Colonic mucosa (tissue), 4 donors: ENCODE data around the gene FAM163A. TPM values are rescaled to one million over a fixed set of nuclear protein-coding genes. Genes with fewer than 3 reads are reported as not detected.

ENCODE experiments used
- DNase-seq: peaks from one replicate; pipeline ENCODE4 v3.0.0-alpha.2; 2020
- H3K27ac ChIP-seq: fragments of 200-600 bp; one replicate; pipeline ENCODE4 v1.8.0; 2021
- H3K27me3 ChIP-seq: fragments of 200-600 bp; one replicate; pipeline ENCODE4 v1.8.0; 2021
- H3K36me3 ChIP-seq: fragments of 200-600 bp; one replicate; pipeline ENCODE4 v1.8.0; 2021
- H3K4me1 ChIP-seq: fragments of 200-600 bp; one replicate; pipeline ENCODE4 v1.8.0; 2021; ENCODE audit warnings: mild to moderate bottlenecking
- H3K4me3 ChIP-seq: fragments of 200-600 bp; one replicate; pipeline ENCODE4 v1.8.0; 2021
- H3K9ac ChIP-seq, 2 donors: one replicate each; pipeline ENCODE4 v1.7.0; 2013; ENCODE audit warnings: control low read depth in 2 of 2, low read depth in 2 of 2, low read length in 2 of 2
- H3K9me3 ChIP-seq: fragments of 200-600 bp; one replicate; pipeline ENCODE4 v1.8.0; 2021
- CTCF ChIP-seq: fragments of 200-600 bp; IDR thresholded peaks from one replicate; pipeline ENCODE4 v1.8.0; 2022; ENCODE audit warnings: antibody characterized with exemption, mild to moderate bottlenecking
- intact Hi-C: fragments of 100-400 bp; cut with DNase I; formaldehyde crosslinking; loops from one replicate; pipeline ENCODE4 v1.14.1; 2022
- total RNA-seq, 2 donors: library from RNA; stranded (reverse); fragmentation: NEBNext Ultra II Directional in 1 of 2; extraction: Animal tissue kit (Norgen Biotek cat#: 25700) in 1 of 2; gene quantifications; one replicate each; pipeline ENCODE4 v1.2.1, GENCODE V29; 2021
- donor health status: healthy.
- donor health status: DM: no; HTN: no; CAD: no.
- donor health status: DM: no; HTN: no; CAD: no.

FAM163A gene
- total RNA-seq, 2 donors from 2014 or later = 0.10 to 0.56 TPM

- intact Hi-C loops = no loop called here
- H3K9me3 ChIP-seq = no peaks in the 10 kb centered on the region
- TF ChIP-seq CTCF = no peak
- DNase-seq = no peak
- no peaks in the 10 kb centered on the region for H3K27me3 ChIP-seq
- H3K27ac ChIP-seq = no peak overlapping the region
- no peaks in the 10 kb centered on the region for H3K4me1 ChIP-seq
- no peak overlapping the region for H3K4me3 ChIP-seq
- no peaks in the 10 kb centered on the region for H3K36me3 ChIP-seq
- no peak overlapping the region for H3K9ac ChIP-seq
Observed at GRCh38 chr1:179810367-179810715, 67.2 kb downstream of the FAM163A start.

- Histone ChIP-seq H3K9me3 (no peaks in the 10 kb centered on the region), H3K27ac (no peak overlapping the region), H3K4me1 (no peaks in the 10 kb centered on the region), H3K4me3 (no peak overlapping the region), H3K27me3 (no peaks in the 10 kb centered on the region), H3K36me3 (no peaks in the 10 kb centered on the region), H3K9ac (no peak overlapping the region)
- intact Hi-C loops = no loop called here
- DNase-seq = no peak
- no peak for TF ChIP-seq CTCF
Observed at GRCh38 chr1:179812501-179813292, 69.6 kb downstream of the FAM163A start.

GRCh38 chr1:179813626-179814545 is 70.8 kb downstream of the FAM163A start:
- no peaks in the 10 kb centered on the region for H3K9me3 ChIP-seq
- H3K4me3 ChIP-seq = peak overlapping the region; percentile 12
- H3K36me3 ChIP-seq = no peaks in the 10 kb centered on the region
- no peaks in the 10 kb centered on the region for H3K4me1 ChIP-seq
- intact Hi-C loops = no loop called here
- no peaks in the 10 kb centered on the region for H3K27me3 ChIP-seq
- no peak for DNase-seq
- no peak for TF ChIP-seq CTCF
- no peak overlapping the region for H3K27ac ChIP-seq
- H3K9ac ChIP-seq = peak overlapping the region; percentile 22 to 61

- no peaks in the 10 kb centered on the region for H3K36me3 ChIP-seq
- H3K4me3 ChIP-seq = peak overlapping the region; percentile 12
- TF ChIP-seq CTCF = no peak
- intact Hi-C loops = no loop called here
- no peak for DNase-seq
- H3K27me3 ChIP-seq = no peaks in the 10 kb centered on the region
- H3K4me1 ChIP-seq = no peaks in the 10 kb centered on the region
- H3K9ac ChIP-seq = peak overlapping the region; percentile 22 to 61
- no peaks in the 10 kb centered on the region for H3K9me3 ChIP-seq
- H3K27ac ChIP-seq = no peak overlapping the region
Observed at GRCh38 chr1:179814546-179814838, 71.4 kb downstream of the FAM163A start.

GRCh38 chr1:179815641-179816040 is 72.5 kb downstream of the FAM163A start:
- Histone ChIP-seq H3K4me1 (no peaks in the 10 kb centered on the region), H3K36me3 (no peaks in the 10 kb centered on the region), H3K9ac (peak overlapping the region in 1 of 2 donors; percentile 22), H3K27me3 (no peaks in the 10 kb centered on the region), H3K4me3 (peak overlapping the region; percentile 12), H3K9me3 (no peaks in the 10 kb centered on the region), H3K27ac (no peak overlapping the region)
- TF ChIP-seq CTCF = no peak
- DNase-seq = no peak
- intact Hi-C loops = no loop called here
